Ishikawa (cell line): ENCODE data around the gene ATP5PO.

Experiments used
- CEBPB ChIP-seq: IDR thresholded peaks from 2 replicates; pipeline ENCODE4 v1.6.1; 2012
- CREB1 ChIP-seq: IDR thresholded peaks from 2 replicates; pipeline ENCODE4 v1.6.1; 2012; ENCODE audit warnings: low read depth
- EGR1 ChIP-seq: IDR thresholded peaks from 2 replicates; pipeline ENCODE4 v1.6.1; 2012
- EP300 ChIP-seq: IDR thresholded peaks from 2 replicates; pipeline ENCODE4 v1.6.1; 2012; ENCODE audit warnings: borderline replicate concordance
- FOXM1 ChIP-seq: IDR thresholded peaks from 2 replicates; pipeline ENCODE4 v1.6.1; 2012; ENCODE audit warnings: low read depth, borderline replicate concordance
- MAX ChIP-seq: IDR thresholded peaks from 2 replicates; pipeline ENCODE4 v1.6.1; 2012
- NFIC ChIP-seq: IDR thresholded peaks from 2 replicates; pipeline ENCODE4 v1.6.1; 2012
- RAD21 ChIP-seq: IDR thresholded peaks from 2 replicates; pipeline ENCODE4 v1.6.1; 2012; ENCODE audit warnings: low read depth
- REST ChIP-seq: IDR thresholded peaks from 2 replicates; pipeline ENCODE4 v1.6.1; 2012; ENCODE audit warnings: low read depth, mild to moderate bottlenecking
- TAF1 ChIP-seq: IDR thresholded peaks from 2 replicates; pipeline ENCODE4 v1.6.1; 2012; ENCODE audit warnings: low read depth, mild to moderate bottlenecking
- TCF12 ChIP-seq: IDR thresholded peaks from 2 replicates; pipeline ENCODE4 v1.6.1; 2012; ENCODE audit warnings: low read depth
- TEAD4 ChIP-seq: IDR thresholded peaks from 2 replicates; pipeline ENCODE4 v1.6.1; 2012
- USF1 ChIP-seq: IDR thresholded peaks from 2 replicates; pipeline ENCODE4 v1.6.1; 2012
- YY1 ChIP-seq: IDR thresholded peaks from 2 replicates; pipeline ENCODE4 v1.6.1; 2012; ENCODE audit warnings: low read depth

Gene ATP5PO

GRCh38 chr21:33940881-33941245 lies 25.3 kb upstream of the ATP5PO start:
- TF ChIP-seq RAD21 (no peak), TCF12 (no peak), EP300 (no peak), YY1 (no peak), EGR1 (no peak), TEAD4 (no peak), CEBPB (no peak), REST (no peak), NFIC (no peak), MAX (no peak), TAF1 (no peak)

- no peak for TF ChIP-seq CEBPB
- TF ChIP-seq TEAD4, result no peak
- TF ChIP-seq REST, result no peak
- TF ChIP-seq TAF1, result no peak
- TF ChIP-seq CREB1, result no peak
- TF ChIP-seq RAD21, result no peak
- no peak for TF ChIP-seq USF1
These were observed 24.7 kb upstream of the ATP5PO start for GRCh38 chr21:33940164-33940880.

GRCh38 chr21:33939226-33939625 lies 23.6 kb upstream of the ATP5PO start:
- TF ChIP-seq MAX (no peak), YY1 (no peak), TAF1 (no peak), FOXM1 (no peak), TEAD4 (no peak), USF1 (no peak), CEBPB (no peak), EP300 (no peak), REST (no peak), CREB1 (no peak)

- no peak for TF ChIP-seq CEBPB
- TF ChIP-seq TCF12, result no peak
- no peak for TF ChIP-seq NFIC
- TF ChIP-seq USF1, result no peak
- TF ChIP-seq YY1, result no peak
- TF ChIP-seq EP300, result no peak
- no peak for TF ChIP-seq REST
- no peak for TF ChIP-seq CREB1
- TF ChIP-seq TEAD4, result no peak
- no peak for TF ChIP-seq TAF1
- no peak for TF ChIP-seq RAD21
These were observed 22.8 kb upstream of the ATP5PO start for GRCh38 chr21:33938381-33938780.
